Glutamatergic neuron (in vitro differentiated cells): ENCODE results near the gene RBPMS2. TPM values are rescaled to one million over a fixed set of nuclear protein-coding genes. Genes with fewer than 3 reads are reported as not detected.

Experiments used
- DNase-seq: peaks from one replicate; pipeline ENCODE4 v3.0.0; 2022
- H3K27ac Mint-ChIP-seq: one replicate; pipeline ENCODE4 v1.8.0; 2020; ENCODE audit warnings: mild to moderate bottlenecking, mixed read lengths, inconsistent platforms; ENCODE audit not compliant: unreplicated experiment
- H3K27me3 Mint-ChIP-seq: one replicate; pipeline ENCODE4 v1.8.0; 2020; ENCODE audit warnings: mild to moderate bottlenecking, moderate library complexity, mixed read lengths, inconsistent platforms; ENCODE audit not compliant: unreplicated experiment
- H3K36me3 Mint-ChIP-seq: one replicate; pipeline ENCODE4 v1.8.0; 2020; ENCODE audit warnings: mild to moderate bottlenecking, mixed read lengths, inconsistent platforms; ENCODE audit not compliant: unreplicated experiment
- H3K4me1 Mint-ChIP-seq: one replicate; pipeline ENCODE4 v1.8.0; 2020; ENCODE audit warnings: mild to moderate bottlenecking, low read depth, mixed read lengths, inconsistent platforms; ENCODE audit not compliant: unreplicated experiment
- H3K4me3 Mint-ChIP-seq: one replicate; pipeline ENCODE4 v1.8.0; 2020; ENCODE audit warnings: mild to moderate bottlenecking, mixed read lengths, inconsistent platforms; ENCODE audit not compliant: unreplicated experiment
- H3K9me3 Mint-ChIP-seq: one replicate; pipeline ENCODE4 v1.8.0; 2020; ENCODE audit warnings: mild to moderate bottlenecking, moderate library complexity, mixed read lengths, inconsistent platforms; ENCODE audit not compliant: unreplicated experiment
- CTCF ChIP-seq: fragments of 200-600 bp; sonication (generic); IDR thresholded peaks from one replicate; pipeline ENCODE4 v1.5.0; 2021; ENCODE audit not compliant: partially characterized antibody, unreplicated experiment
- total RNA-seq: library from RNA; stranded (reverse); fragmentation: NEBNext Ultra II Directional; extraction: Animal tissue kit (Norgen Biotek cat#: 25700); gene quantifications from one replicate; pipeline ENCODE4 v1.2.1, GENCODE V29; 2021; ENCODE audit not compliant: unreplicated experiment

The RBPMS2 gene
- total RNA-seq, 1 donor from 2014 or later, result 2.0 TPM

- H3K27ac Mint-ChIP-seq, result no peak overlapping the region
- no peak for TF ChIP-seq CTCF
- H3K4me3 Mint-ChIP-seq, result no peak overlapping the region
- no peak for DNase-seq
- peaks cover 8% of the 10 kb centered on the region for H3K4me1 Mint-ChIP-seq
- H3K9me3 Mint-ChIP-seq, result peaks cover 4% of the 10 kb centered on the region
- H3K36me3 Mint-ChIP-seq, result no peaks in the 10 kb centered on the region
- peaks cover 2% of the 10 kb centered on the region for H3K27me3 Mint-ChIP-seq
Measured at GRCh38 chr15:64753480-64754185, 21.8 kb downstream of the RBPMS2 start.

GRCh38 chr15:64751464-64751863 lies 23.9 kb downstream of the RBPMS2 start:
- Mint-ChIP-seq H3K36me3 (no peaks in the 10 kb centered on the region), H3K27ac (no peak overlapping the region), H3K4me3 (no peak overlapping the region), H3K4me1 (peaks cover 8% of the 10 kb centered on the region), H3K27me3 (peaks cover 2% of the 10 kb centered on the region), H3K9me3 (peaks cover 3% of the 10 kb centered on the region)
- DNase-seq, result no peak
- TF ChIP-seq CTCF, result no peak

- Mint-ChIP-seq H3K4me1 (peaks cover 8% of the 10 kb centered on the region), H3K4me3 (no peak overlapping the region), H3K9me3 (peaks cover 3% of the 10 kb centered on the region), H3K36me3 (no peaks in the 10 kb centered on the region), H3K27me3 (peaks cover 2% of the 10 kb centered on the region), H3K27ac (no peak overlapping the region)
- peak; percentile 43 for DNase-seq
- no peak for TF ChIP-seq CTCF
Measured at GRCh38 chr15:64749999-64750657, 25.3 kb downstream of the RBPMS2 start.

- no peak for TF ChIP-seq CTCF
- peaks cover 5% of the 10 kb centered on the region for H3K4me1 Mint-ChIP-seq
- H3K9me3 Mint-ChIP-seq, result peaks cover 3% of the 10 kb centered on the region
Measured at GRCh38 chr15:64749167-64749566, 26.2 kb downstream of the RBPMS2 start.

GRCh38 chr15:64748251-64748650 lies 27.1 kb downstream of the RBPMS2 start:
- Mint-ChIP-seq H3K36me3 (no peaks in the 10 kb centered on the region), H3K27ac (no peak overlapping the region)
- no peak for TF ChIP-seq CTCF

More at GRCh38 chr15:64749167-64749566, 26.2 kb downstream of the RBPMS2 start:
- H3K27ac Mint-ChIP-seq, result no peak overlapping the region
- no peaks in the 10 kb centered on the region for H3K36me3 Mint-ChIP-seq
- no peak for DNase-seq
- peaks cover 2% of the 10 kb centered on the region for H3K27me3 Mint-ChIP-seq
- H3K4me3 Mint-ChIP-seq, result no peak overlapping the region

More at GRCh38 chr15:64748251-64748650, 27.1 kb downstream of the RBPMS2 start:
- Mint-ChIP-seq H3K4me1 (peaks cover 5% of the 10 kb centered on the region), H3K27me3 (peaks cover 2% of the 10 kb centered on the region), H3K9me3 (peaks cover 3% of the 10 kb centered on the region), H3K4me3 (no peak overlapping the region)
- DNase-seq, result no peak
